Measurements from ENCODE around the gene ST3GAL6. TPM values are rescaled to one million over a fixed set of nuclear protein-coding genes. Genes with fewer than 3 reads are reported as not detected.

The ST3GAL6 gene
- total and polyA plus RNA-seq, 2 of the 4 experiments (the other 2 are of a cell fraction), result 0.36 to 0.99 TPM

- no peak overlapping the region for H4K5ac ChIP-seq (ENCODE audit: low read depth, low read length)
- no peaks in the 10 kb centered on the region for H4K20me1 ChIP-seq (ENCODE audit: insufficient read depth, low read length)
- H3K4me2 ChIP-seq (ENCODE audit: low read depth, low read length), result no peak overlapping the region
- H3K27ac ChIP-seq (ENCODE audit: insufficient read depth, low read length), result no peak overlapping the region
- H2BK20ac ChIP-seq (ENCODE audit: low read depth, low read length), result no peak overlapping the region
- no peak overlapping the region for H3K18ac ChIP-seq (ENCODE audit: low read depth, low read length)
- H2AK9ac ChIP-seq (replicated peaks; ENCODE audit: low read depth, low read length, poor library complexity), result no peak overlapping the region
- no peak overlapping the region for H2AFZ ChIP-seq (replicated peaks; ENCODE audit: low read length, poor library complexity)
- no peak overlapping the region for H2BK120ac ChIP-seq (ENCODE audit: low read depth, low read length)
- in situ Hi-C loops (cut with MboI; ENCODE audit: low sequenced_read_pairs) (no loop called here), intact Hi-C loops (cut with micrococcal nuclease) (no loop called here), dilution Hi-C loops (cut with HindIII; ENCODE audit: low sequenced_read_pairs, unreplicated experiment) (no loop called here)
- no peak overlapping the region for H2AK5ac ChIP-seq (ENCODE audit: low read depth, low read length)
- H3K4me3 ChIP-seq (ENCODE audit: insufficient read depth, low read depth, low read length), result no peak overlapping the region
- DNase-seq (no peak), ATAC-seq (ENCODE audit: low read depth) (no peak)
- no peaks in the 10 kb centered on the region for H3K36me3 ChIP-seq (ENCODE audit: control insufficient read depth, insufficient read depth, low read length)
- no peak overlapping the region for H3K9ac ChIP-seq (ENCODE audit: low read depth, low read length)
- no peak overlapping the region for H4K91ac ChIP-seq (ENCODE audit: insufficient read depth, low read depth, low read length)
- H3K56ac ChIP-seq (ENCODE audit: extremely low read depth, insufficient read depth, low read length), result no peak overlapping the region
- H3K23ac ChIP-seq (ENCODE audit: low read depth, low read length), result no peak overlapping the region
- no peaks in the 10 kb centered on the region for H3K9me1 ChIP-seq (ENCODE audit: insufficient read depth, low read length)
- BruUV-seq (replicated peaks), result no TSS peak
- no peak overlapping the region for H3K14ac ChIP-seq (replicated peaks; ENCODE audit: low read depth, low read length)
- no peaks in the 10 kb centered on the region for H3K4me1 ChIP-seq (ENCODE audit: control insufficient read depth, insufficient read depth, low read length)
- ChIA-PET CTCF (no interaction called here), POLR2A (ENCODE audit: unreplicated experiment) (no interaction called here)
- no peak overlapping the region for H2BK5ac ChIP-seq (ENCODE audit: low read depth, low read length, poor library complexity, severe bottlenecking)
- H3K79me1 ChIP-seq (ENCODE audit: low read depth in 1 of 2, low read length in 2 of 2), result no peaks in the 10 kb centered on the region
- no peaks in the 10 kb centered on the region for H3K9me3 ChIP-seq (ENCODE audit: control insufficient read depth, insufficient read depth, low read length)
- TF ChIP-seq USF2 (IDR thresholded peaks at IDR 0.05; ENCODE audit: low read depth, low read length) (no peak), RAD21 (IDR thresholded peaks at IDR 0.05; ENCODE audit: low read length) (no peak), ELK1 (IDR thresholded peaks at IDR 0.05; ENCODE audit: borderline replicate concordance, low read depth, low read length) (no peak), CHD1 (IDR thresholded peaks at IDR 0.05; ENCODE audit: low read depth, low read length) (no peak), FOS (IDR thresholded peaks at IDR 0.05; ENCODE audit: low read depth, low read length) (no peak), RCOR1 (IDR thresholded peaks at IDR 0.05; ENCODE audit: insufficient replicate concordance, low read length) (no peak), MAFK (IDR thresholded peaks at IDR 0.05; ENCODE audit: low read depth, low read length) (no peak), SMC3 (IDR thresholded peaks at IDR 0.05; ENCODE audit: low read depth, low read length) (no peak), POLR2A (IDR thresholded peaks at IDR 0.05; ENCODE audit: low read depth, low read length) (no peak)
- no peaks in the 10 kb centered on the region for H3K27me3 ChIP-seq (ENCODE audit: control insufficient read depth, insufficient read depth, low read length)
- no peak overlapping the region for H2BK15ac ChIP-seq (ENCODE audit: low read depth, low read length)
- no peak overlapping the region for H3K4ac ChIP-seq (ENCODE audit: low read depth, low read length)
- no peak overlapping the region for H4K8ac ChIP-seq (ENCODE audit: low read depth in 2 of 2, low read length in 2 of 2)
Measured at GRCh38 chr3:98769448-98769847, 6.3 kb downstream of the ST3GAL6 start.

Data from IMR-90 (cell line).